ENCODE measurements around the gene AHR. TPM values are rescaled to one million over a fixed set of nuclear protein-coding genes. Genes with fewer than 3 reads are reported as not detected.

The AHR gene
- total RNA-seq, 2 experiments from 2014 or later = 95.2 to 95.7 TPM

DNA sequence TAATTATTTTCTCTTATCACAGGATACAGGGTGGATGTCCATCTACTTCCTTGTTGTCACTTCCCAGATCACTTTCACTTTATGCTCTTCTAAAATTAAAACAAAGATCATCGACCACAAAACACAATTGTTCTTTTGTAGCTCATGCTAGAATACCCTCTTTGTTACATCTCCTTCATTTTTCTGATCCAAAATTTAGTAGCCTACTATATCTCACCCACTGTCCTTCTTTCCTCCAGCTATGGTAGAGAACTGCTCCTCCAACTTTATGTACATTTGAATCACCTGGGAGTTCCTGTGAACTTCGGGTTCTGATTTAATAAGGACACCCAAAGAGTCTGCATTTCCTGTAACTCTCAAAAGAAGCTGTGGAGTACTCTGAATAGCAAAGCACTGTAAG lies 1.2 kb upstream of the AHR start:
- ChIA-PET CTCF (no interaction called here), POLR2A (interaction anchor here (1.0 to 1.8 kb wide), 2 partner anchors 63 to 652 kb away, joined by 3 to 12 read pairs; partner anchors contain the start of genes ANKMY2 and BZW2)
- Mint-ChIP-seq H3K36me3 (ENCODE audit: low read depth) (peaks cover 11% of the 10 kb centered on the region), H3K9me3 (peaks cover 3% of the 10 kb centered on the region), H3K4me3 (peak overlapping the region; percentile 97), H3K27ac (peak overlapping the region; percentile 91), H3K27me3 (no peaks in the 10 kb centered on the region), H3K4me1 (ENCODE audit: low read depth) (peaks cover 28% of the 10 kb centered on the region)
- no peak for DNase-seq
- Histone ChIP-seq H3K27ac (ENCODE audit: low read depth in 1 of 2, low read length in 2 of 2) (no peak overlapping the region), H3K27me3 (ENCODE audit: control insufficient read depth in 1 of 2, insufficient read depth in 2 of 2, low read length in 2 of 2) (no peaks in the 10 kb centered on the region), H3K4me1 (ENCODE audit: insufficient read depth, low read length) (peaks cover 9% of the 10 kb centered on the region), H3K36me3 (ENCODE audit: insufficient read depth, low read length) (no peaks in the 10 kb centered on the region), H3K9me3 (ENCODE audit: control insufficient read depth in 1 of 2, insufficient read depth in 1 of 2, low read length in 2 of 2) (no peaks in the 10 kb centered on the region), H3K4me3 (ENCODE audit: low read length) (no peak overlapping the region)
- ATAC-seq (ENCODE audit: poor library complexity) = no peak
- TF ChIP-seq, protein P1, sequence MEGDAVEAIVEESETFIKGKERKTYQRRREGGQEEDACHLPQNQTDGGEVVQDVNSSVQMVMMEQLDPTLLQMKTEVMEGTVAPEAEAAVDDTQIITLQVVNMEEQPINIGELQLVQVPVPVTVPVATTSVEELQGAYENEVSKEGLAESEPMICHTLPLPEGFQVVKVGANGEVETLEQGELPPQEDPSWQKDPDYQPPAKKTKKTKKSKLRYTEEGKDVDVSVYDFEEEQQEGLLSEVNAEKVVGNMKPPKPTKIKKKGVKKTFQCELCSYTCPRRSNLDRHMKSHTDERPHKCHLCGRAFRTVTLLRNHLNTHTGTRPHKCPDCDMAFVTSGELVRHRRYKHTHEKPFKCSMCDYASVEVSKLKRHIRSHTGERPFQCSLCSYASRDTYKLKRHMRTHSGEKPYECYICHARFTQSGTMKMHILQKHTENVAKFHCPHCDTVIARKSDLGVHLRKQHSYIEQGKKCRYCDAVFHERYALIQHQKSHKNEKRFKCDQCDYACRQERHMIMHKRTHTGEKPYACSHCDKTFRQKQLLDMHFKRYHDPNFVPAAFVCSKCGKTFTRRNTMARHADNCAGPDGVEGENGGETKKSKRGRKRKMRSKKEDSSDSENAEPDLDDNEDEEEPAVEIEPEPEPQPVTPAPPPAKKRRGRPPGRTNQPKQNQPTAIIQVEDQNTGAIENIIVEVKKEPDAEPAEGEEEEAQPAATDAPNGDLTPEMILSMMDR (IDR thresholded peaks at IDR 0.05) = no peak
- intact Hi-C loops (cut with DNase I, micrococcal nuclease) = loop anchor here (5.0 kb wide), 5 partner anchors 155 to 650 kb away; partner anchors contain the start of genes ANKMY2 (in 1 of the 2), BZW2 (in 1 of the 2) and SNX13 (in 1 of the 2)

DNA sequence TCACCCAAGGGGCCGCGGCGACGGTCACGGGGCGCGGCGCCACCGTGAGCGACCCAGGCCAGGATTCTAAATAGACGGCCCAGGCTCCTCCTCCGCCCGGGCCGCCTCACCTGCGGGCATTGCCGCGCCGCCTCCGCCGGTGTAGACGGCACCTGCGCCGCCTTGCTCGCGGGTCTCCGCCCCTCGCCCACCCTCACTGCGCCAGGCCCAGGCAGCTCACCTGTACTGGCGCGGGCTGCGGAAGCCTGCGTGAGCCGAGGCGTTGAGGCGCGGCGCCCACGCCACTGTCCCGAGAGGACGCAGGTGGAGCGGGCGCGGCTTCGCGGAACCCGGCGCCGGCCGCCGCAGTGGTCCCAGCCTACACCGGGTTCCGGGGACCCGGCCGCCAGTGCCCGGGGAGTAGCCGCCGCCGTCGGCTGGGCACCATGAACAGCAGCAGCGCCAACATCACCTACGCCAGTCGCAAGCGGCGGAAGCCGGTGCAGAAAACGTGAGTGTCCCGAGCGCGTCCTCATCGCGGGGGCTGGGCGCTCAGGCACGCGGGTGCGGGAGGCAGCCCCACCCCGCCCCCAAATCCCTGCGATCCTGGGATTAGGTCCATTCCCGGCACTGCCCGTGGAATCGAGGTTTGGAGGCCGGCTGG lies 509 bp downstream of the AHR start:
- Mint-ChIP-seq H3K4me1 (ENCODE audit: low read depth) (peaks cover 44% of the 10 kb centered on the region), H3K27me3 (no peaks in the 10 kb centered on the region)

DNA sequence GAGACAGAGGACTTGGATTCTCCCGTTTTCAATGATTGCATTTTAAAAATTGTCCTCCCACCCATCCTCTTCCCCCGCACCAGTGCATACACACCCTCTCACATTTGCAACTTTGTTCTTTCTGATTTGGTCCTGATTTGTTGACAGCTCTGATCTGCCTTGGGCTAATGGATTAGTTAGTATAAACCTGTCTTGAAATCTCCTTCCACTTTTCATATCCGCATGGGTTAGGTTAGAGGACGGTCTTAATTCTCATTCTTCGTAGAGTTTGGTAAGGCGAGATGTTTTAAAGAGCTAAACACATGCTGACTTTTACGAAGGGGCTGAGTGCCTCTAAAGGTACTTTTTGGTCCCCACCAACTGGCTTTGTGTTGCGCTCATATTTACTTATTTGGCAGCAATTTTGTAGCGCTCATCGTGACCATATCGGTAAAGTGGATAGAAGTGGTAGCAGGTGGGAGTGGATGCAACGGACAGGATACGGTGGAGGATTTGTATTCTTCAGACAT lies 1.1 kb downstream of the AHR start:
- peaks cover 50% of the 10 kb centered on the region for H3K4me1 Mint-ChIP-seq (ENCODE audit: low read depth)
- H3K4me3 ChIP-seq (ENCODE audit: low read length) = peak overlapping the region; percentile 84
- H3K4me1 ChIP-seq (ENCODE audit: insufficient read depth, low read length) = peaks cover 11% of the 10 kb centered on the region
- TF ChIP-seq, protein P1 (IDR thresholded peaks at IDR 0.05) = no peak
- H3K27me3 Mint-ChIP-seq = no peaks in the 10 kb centered on the region
- H3K27ac ChIP-seq (ENCODE audit: low read depth in 1 of 2, low read length in 2 of 2) = peak overlapping the region; percentile 43 to 91
- intact Hi-C loops (cut with DNase I, micrococcal nuclease) = loop anchor here (1.0 to 5.0 kb wide), 6 partner anchors 65 to 652 kb away; partner anchors contain the start of genes ANKMY2 (in 1 of the 2), BZW2 (in 1 of the 2) and SNX13 (in 1 of the 2)
- H3K9me3 ChIP-seq (ENCODE audit: control insufficient read depth in 1 of 2, insufficient read depth in 1 of 2, low read length in 2 of 2) = no peaks in the 10 kb centered on the region
- H3K27ac Mint-ChIP-seq = peak overlapping the region; percentile 88
- ATAC-seq (ENCODE audit: poor library complexity) (peak; percentile 6), DNase-seq (peak in 5 of 14 experiments; percentile 14 to 55 (median 41))
- H3K27me3 ChIP-seq (ENCODE audit: control insufficient read depth in 1 of 2, insufficient read depth in 2 of 2, low read length in 2 of 2) = no peaks in the 10 kb centered on the region
- peak overlapping the region; percentile 97 for H3K4me3 Mint-ChIP-seq
- POLR2A ChIA-PET = interaction anchor here (0.5 to 1.5 kb wide), 6 partner anchors 12 to 235 kb away, joined by 3 to 6 read pairs (median 4); no protein-coding TSS in a partner anchor
- peaks cover 3% of the 10 kb centered on the region for H3K9me3 Mint-ChIP-seq
- peaks cover 11% of the 10 kb centered on the region for H3K36me3 Mint-ChIP-seq (ENCODE audit: low read depth)
- no peaks in the 10 kb centered on the region for H3K36me3 ChIP-seq (ENCODE audit: insufficient read depth, low read length)
- CTCF ChIA-PET = interaction anchor here (1.0 to 1.6 kb wide), 2 partner anchors 23 to 161 kb away, joined by 3 read pairs; no protein-coding TSS in a partner anchor

More for the DNA sequence above, 509 bp downstream of the AHR start:
- TF ChIP-seq, protein P1 (IDR thresholded peaks at IDR 0.05) = no peak
- Histone ChIP-seq H3K4me1 (ENCODE audit: insufficient read depth, low read length) (peaks cover 9% of the 10 kb centered on the region), H3K27ac (ENCODE audit: low read depth in 1 of 2, low read length in 2 of 2) (peak overlapping the region; percentile 55 to 91), H3K27me3 (ENCODE audit: control insufficient read depth in 1 of 2, insufficient read depth in 2 of 2, low read length in 2 of 2) (no peaks in the 10 kb centered on the region), H3K4me3 (ENCODE audit: low read length) (peak overlapping the region; percentile 84), H3K36me3 (ENCODE audit: insufficient read depth, low read length) (no peaks in the 10 kb centered on the region), H3K9me3 (ENCODE audit: control insufficient read depth in 1 of 2, insufficient read depth in 1 of 2, low read length in 2 of 2) (no peaks in the 10 kb centered on the region)
- Mint-ChIP-seq H3K27ac (peak overlapping the region; percentile 91), H3K36me3 (ENCODE audit: low read depth) (peaks cover 11% of the 10 kb centered on the region), H3K4me3 (peak overlapping the region; percentile 97), H3K9me3 (peaks cover 3% of the 10 kb centered on the region)
- DNase-seq (peak; percentile 40 to 76 (median 54)), ATAC-seq (ENCODE audit: poor library complexity) (peak; percentile 60)
- ChIA-PET CTCF (interaction anchor here (0.7 to 1.6 kb wide), 3 partner anchors 17 to 160 kb away, joined by 3 read pairs; no protein-coding TSS in a partner anchor), POLR2A (interaction anchor here (0.9 to 1.8 kb wide), 11 partner anchors 9 to 653 kb away, joined by 3 to 12 read pairs (median 4); partner anchors contain the start of genes ANKMY2 and BZW2)
- intact Hi-C loops (cut with DNase I, micrococcal nuclease) = loop anchor here (1.0 to 5.0 kb wide), 7 partner anchors 65 to 652 kb away; partner anchors contain the start of genes ANKMY2 (in 1 of the 2), BZW2 (in 1 of the 2) and SNX13 (in 1 of the 2)

Measured in CD4-positive, alpha-beta T cell (primary cell).